Putamen (tissue), 1 donor: Measurements from ENCODE around the gene TEDC2.

Source experiments
- DNase-seq: peaks from one replicate; pipeline ENCODE4 v3.0.0-alpha.2; 2016; ENCODE audit warnings: low spot score

Gene TEDC2

GRCh38 chr16:2465653-2466415 is 5.9 kb downstream of the TEDC2 start:
- DNase-seq, result no peak

- DNase-seq, result no peak
Measured at GRCh38 chr16:2466667-2467527, 7.0 kb downstream of the TEDC2 start.

GRCh38 chr16:2467528-2468232 is 7.8 kb downstream of the TEDC2 start:
- peak; percentile 53 for DNase-seq

- DNase-seq, result no peak
Measured at GRCh38 chr16:2468233-2468724, 8.4 kb downstream of the TEDC2 start.

- peak; percentile 59 for DNase-seq
Measured at GRCh38 chr16:2468725-2469398, 9.0 kb downstream of the TEDC2 start.

GRCh38 chr16:2469399-2470233 is 9.7 kb downstream of the TEDC2 start:
- DNase-seq, result no peak

- DNase-seq, result no peak
Measured at GRCh38 chr16:2470234-2470601, 10.3 kb downstream of the TEDC2 start.

- DNase-seq, result no peak
Measured at GRCh38 chr16:2470603-2471015, 10.7 kb downstream of the TEDC2 start.

- DNase-seq, result no peak
Measured at GRCh38 chr16:2471016-2471652, 11.2 kb downstream of the TEDC2 start, which contains the start of gene NTN3. NTN3 (plus strand) TSS chr16:2471297; CDS start chr16:2471702, 405 bp downstream.

GRCh38 chr16:2471653-2472487 is 12.0 kb downstream of the TEDC2 start:
- no peak for DNase-seq

- DNase-seq, result no peak
Measured at GRCh38 chr16:2472488-2472864, 12.6 kb downstream of the TEDC2 start.

GRCh38 chr16:2472885-2473445 is 13.1 kb downstream of the TEDC2 start:
- DNase-seq, result no peak

- no peak for DNase-seq
Measured at GRCh38 chr16:2473446-2473926, 13.6 kb downstream of the TEDC2 start.

GRCh38 chr16:2473999-2474876 is 14.3 kb downstream of the TEDC2 start:
- peak; percentile 44 for DNase-seq

- DNase-seq, result peak; percentile 87
Measured at GRCh38 chr16:2474877-2475412, 15.0 kb downstream of the TEDC2 start, which contains the start of gene TBC1D24. TBC1D24 (plus strand) TSS chr16:2475127; CDS start chr16:2496149, 21,022 bp downstream.

GRCh38 chr16:2475413-2476344 is 15.8 kb downstream of the TEDC2 start:
- DNase-seq, result no peak
